ENCODE results near the gene RALGDS.
A peak's percentile ranks its signal among the peaks of the same experiment; 100 is the strongest.

Gene RALGDS

GRCh38 chr9:133117271-133118178 is 3.5 kb downstream of the RALGDS start:
- peak in 1 of 2 experiments; percentile 83 for DNase-seq

GRCh38 chr9:133116346-133117231 is 4.5 kb downstream of the RALGDS start:
- peak in 1 of 2 experiments; percentile 53 for DNase-seq

- DNase-seq = no peak
Measured at GRCh38 chr9:133115604-133116345, 5.3 kb downstream of the RALGDS start.

GRCh38 chr9:133114886-133115603 is 6.0 kb downstream of the RALGDS start:
- no peak for DNase-seq

DNA sequence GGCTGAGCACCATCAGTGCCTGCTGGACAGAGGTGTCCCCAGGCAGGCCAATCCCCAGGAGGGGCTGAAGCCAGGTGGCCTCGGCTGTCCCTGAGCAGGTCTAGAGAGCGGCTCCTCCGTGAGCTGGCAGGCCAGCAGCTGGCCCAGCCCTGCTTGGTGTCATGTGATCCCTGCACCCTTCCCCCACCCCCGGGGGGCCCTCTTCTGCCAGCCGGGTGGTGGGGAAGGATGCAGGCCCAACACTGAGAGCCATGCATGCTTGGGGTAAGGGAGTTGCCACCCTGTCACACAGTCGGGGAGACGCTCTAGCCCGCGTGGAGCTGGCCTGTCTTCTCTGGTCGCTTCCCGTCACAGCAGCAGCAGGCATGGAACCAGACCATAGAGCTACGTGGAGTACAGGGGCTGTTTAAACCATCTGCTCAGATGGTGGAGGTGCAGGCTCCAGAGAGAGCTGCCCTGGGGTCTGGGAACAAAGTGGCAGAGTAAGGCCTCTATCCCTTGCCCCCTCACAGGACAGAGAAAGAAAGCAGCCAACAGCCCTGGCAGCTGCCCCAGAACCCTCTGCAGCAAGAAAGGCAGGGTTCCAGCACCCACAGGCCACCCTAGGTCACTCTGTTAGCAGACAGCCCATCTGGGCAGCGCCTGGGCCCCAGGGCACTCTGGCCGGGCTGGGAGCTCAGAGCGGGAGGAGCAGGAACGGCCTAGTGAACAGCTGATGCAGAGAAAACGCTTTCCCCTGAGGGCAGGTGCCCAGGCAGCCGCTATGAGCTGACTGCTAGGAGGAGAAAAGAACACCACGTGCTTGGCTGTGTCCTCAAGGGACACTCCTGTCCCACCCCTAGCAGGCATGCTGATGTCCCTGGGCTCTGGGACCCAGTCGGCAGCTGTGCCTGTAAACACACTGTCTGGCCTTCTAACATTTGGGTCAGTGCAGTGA is 6.8 kb downstream of the RALGDS start:
- no peak for DNase-seq

DNA sequence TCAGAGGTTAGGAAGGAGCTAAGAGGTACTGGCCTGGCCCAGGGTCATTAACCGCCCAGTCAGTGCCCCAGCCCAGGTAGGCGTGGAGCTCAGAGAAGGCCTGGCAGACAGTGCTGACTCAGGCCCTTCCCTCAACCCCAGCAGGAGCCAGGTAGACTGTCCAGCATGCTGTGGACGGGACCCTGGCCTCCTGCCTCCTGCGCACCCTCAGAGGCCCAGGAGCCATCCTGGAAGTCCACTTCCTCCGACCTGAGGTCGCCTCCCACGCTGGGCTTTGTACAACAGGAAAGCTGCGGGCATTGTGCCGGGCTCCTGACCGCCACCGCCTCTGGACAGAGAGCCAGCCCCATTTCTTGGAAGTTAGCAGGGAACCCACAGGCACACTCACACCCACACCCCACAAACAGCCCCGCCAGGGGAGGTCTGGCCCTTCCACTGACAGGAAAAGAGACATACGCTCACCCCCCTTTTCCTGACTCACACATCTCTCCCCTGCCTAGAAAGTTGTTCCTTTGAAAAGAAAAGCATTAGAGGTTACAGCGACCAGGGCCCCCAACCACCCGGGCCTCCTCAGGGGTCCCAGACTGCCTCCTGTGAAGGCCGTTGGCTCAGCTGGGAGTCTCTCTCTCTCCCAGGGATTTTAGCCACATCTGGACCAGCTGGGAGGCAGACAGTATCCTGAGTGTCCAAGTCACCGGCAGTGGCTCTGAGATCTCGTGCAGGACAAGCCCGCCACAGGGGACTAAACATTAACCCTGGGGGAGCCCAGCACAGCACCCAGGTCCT is 7.7 kb downstream of the RALGDS start:
- no peak for DNase-seq

DNA sequence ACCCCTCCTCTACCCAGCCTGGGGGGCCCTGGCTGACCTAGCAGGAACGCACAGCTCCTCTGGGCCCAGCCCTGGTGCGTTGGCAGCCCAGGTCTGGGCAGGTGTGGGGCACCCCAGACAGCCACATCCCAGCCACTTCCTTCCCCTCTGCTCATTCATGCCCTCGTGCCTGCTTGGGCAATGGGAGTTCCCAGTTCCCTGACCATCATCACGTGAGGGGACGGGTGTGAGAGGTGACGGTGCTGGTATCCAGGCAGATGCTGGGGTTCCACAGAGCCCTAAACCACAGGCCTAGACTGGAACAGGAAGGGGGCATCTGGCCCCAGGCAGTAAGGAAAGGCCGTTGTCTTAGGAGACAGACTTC is 8.4 kb downstream of the RALGDS start:
- DNase-seq = no peak

DNA sequence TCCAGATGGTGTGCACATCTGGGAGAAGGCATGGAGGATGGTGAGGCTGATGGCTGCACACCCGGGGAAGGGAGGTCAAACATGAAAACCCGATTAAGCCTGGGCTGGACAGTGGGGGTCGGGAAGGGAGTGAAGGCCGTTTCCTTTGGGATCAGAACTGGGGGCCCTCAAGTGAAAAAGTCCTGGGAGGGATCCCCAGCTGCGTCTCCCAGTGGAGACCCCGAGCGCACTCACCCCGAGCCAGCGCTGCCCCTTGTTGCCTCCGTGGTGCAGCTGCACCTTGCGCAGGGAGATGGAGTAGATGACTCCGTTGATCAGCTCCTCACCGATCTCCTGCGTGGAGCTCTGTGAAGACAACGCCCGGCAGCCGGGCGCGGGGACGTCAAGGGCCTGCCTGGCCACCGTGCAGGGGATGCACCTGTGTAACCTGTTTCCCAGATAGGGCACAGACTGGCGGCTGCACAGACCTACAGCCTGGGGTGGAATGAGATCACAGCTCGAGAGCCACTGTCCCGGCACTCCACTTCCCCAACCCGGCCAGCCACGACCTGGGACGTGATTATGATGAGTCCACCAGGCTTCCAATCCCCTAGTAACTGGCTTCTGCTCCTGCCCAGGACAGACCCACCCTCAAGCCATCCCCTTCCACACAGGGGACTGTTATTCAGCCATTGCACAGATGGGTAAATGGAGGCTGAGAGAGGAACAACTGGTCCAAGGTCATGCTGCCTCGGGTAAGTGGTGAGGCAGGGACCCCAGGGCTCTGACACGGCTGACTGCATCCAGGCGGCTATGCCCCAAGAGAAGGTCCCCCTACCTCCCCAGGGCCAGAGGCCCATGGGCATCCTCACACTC is 9.0 kb downstream of the RALGDS start:
- no peak for DNase-seq

DNA sequence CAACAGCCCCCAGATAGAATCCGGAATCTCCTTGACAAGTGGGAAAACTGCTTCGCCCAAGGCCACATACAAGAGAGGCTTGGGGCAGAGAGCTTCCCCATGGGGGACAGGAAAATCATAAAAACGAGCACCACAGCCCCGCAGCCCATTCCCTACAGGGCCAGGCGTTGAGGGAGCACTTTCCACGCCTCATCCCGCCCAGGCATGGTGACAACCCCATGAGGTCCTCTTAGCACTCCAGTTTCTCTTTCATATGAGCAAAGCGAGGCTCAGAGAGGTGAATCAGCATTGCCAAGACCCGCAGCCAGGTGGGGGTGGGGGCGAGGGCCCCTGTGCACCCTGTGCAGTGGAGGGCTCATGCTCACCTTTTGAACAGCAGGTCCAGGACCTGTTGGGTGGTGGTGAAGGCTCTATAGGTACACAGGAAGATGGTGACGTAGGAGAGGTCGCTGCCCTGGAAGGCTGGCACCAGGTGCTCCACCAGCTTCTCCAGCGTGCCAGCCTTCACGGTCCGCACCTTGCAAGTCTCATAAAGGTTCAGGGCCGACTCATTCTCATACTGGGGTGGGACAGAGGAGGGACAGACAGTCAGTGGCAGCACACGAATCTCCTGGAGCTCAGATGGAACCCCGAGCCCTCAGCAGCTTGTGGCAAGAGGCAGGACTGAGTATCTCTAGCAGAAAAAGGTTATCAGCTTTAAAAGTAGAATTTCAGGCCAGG is 10.9 kb downstream of the RALGDS start:
- DNase-seq = no peak

GRCh38 chr9:133108794-133109641 is 12.0 kb downstream of the RALGDS start:
- DNase-seq = no peak

DNA sequence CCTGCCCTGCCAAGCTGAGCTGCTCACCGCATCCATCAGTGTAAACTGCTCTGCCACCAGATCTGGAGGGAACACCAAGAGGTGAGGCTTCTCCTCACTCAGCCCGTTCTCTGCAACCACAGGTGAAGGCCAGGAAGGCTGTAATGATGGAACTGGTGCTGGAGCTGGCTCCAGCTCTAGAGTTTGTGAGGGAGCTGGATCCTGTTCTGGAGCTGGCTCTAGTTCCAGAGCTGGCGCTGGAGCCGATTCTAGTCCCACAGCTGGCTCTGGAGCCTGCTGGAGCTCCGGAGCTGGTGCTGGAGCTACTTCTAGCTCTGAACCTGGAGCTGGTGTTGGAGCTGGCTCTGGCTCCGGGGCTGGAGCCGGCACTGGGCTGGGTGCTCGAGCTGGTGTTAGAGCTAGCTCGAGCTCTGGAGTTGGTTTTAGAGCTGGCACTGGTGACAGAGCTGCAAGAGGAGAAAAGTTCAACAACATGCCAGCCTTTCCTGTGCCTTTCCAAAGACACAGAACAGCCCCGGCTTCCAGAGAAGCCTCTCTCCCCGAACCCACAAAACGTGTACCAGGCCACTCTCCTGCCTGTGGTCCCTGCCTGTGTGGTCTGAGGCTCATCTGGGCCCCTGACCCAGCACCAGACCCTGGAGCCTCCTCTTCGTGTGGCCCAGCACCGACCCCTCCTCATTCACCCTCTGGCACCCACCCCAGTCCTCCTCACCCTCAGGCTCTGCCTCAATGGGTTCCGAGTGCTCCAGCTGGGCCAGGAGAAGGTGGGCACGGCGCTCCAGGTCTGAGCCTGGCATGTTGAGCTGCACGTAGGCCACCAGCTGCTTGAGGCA is 12.9 kb downstream of the RALGDS start:
- DNase-seq = no peak

DNA sequence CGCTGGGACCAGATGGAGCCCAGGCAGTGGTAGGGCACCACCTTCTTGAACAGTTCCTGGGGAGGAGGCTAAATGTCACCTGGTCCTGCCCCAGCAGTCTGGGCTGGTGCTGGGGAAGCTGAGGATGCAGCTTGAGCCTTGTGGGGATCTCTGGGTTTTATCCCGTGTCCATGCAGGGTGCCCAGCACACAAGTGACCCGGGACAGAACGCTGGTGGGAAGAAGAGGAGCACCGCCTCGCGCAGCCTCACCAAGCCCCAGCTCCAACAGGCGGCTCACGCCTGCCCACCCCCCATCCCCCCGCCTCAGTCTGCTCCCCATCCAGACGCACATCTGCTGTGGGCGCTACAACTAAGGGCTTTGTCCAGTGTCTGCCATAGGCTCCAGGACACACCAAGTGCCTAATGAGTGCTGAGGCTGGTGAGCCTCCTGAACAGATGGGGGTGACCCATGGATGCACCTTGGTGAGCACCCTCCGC is 13.8 kb downstream of the RALGDS start:
- no peak for DNase-seq

- no peak for DNase-seq
Measured at GRCh38 chr9:133106511-133107244, 14.4 kb downstream of the RALGDS start.

DNA sequence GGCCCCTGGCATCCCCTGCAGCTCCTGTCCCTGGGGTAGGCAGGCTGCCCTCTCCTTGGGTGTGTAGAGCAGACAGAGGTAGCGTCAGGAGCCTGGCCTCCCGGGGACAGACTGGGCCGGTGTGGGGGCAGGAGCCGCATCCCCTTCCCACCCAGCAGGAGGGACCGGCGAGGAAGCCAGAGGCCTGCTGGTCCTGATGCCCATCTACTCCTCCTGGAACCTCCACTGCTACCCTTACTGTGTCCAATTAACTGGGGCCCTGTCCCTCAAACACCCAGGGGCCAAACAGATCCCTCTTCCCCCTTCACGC is 15.6 kb downstream of the RALGDS start:
- DNase-seq = no peak

GRCh38 chr9:133104718-133105460 is 16.2 kb downstream of the RALGDS start:
- DNase-seq = no peak

Data from cerebellar nuclear complex (tissue), 1 donor.